ENCODE results near the gene PGLYRP2.
"Not testable (repeated sequence)": the region's sequence is repeated elsewhere in the genome, so short reads cannot be mapped to it uniquely, and the experiment has no call there.

The PGLYRP2 gene

DNA sequence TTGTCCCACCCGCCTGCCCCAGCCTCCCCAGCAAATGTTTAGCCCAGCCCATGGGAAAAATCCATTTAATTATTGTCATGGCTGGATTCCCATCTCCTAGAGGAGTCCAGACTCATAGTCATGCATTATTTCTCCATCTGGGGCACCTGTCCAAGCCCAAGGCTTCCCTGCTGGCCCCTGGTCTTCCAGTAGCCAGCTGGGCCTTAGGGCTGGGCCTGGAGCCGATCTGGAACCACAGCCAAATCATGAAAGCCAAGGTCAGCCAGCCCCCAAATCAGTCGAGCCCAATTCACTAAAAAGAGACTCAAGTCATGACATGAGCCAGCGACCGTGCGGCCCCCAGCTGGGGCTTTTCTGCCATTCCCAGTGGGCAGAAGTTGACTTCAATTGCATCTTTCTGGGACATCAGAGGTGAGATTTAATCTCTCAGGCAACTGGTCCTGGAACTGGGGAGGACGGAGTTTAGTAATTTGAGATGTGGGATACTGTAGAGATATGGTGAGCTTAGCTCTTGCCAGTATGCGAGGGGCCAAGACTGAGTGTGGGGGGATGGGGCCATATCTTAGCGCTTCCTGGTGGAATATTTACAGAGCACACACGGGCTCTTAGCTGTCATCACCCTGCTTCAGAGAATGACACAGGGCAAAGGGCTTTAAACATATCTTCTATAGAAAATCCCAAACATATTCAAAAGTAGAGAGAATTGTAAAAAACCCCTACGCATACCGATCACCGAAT lies 9.4 kb upstream of the PGLYRP2 start:
- no peak for DNase-seq

DNA sequence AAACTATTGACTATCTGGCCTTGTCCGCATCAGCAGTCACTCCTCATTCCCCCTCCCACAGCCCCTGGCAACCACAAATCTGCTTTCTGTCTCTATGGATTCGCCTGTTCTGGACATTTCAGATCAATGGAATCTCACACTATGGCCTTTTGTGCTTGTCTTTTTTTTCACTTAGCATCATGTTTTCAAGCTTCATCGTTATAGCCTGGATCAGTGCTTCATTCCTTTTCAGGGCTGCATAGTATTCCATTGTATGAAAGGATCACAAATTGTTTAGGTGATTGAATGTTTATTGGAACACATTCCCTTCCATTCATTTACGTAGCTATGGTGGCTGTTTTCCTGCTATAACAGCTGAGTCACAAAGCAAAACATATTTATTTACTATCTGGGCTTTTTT lies 7.7 kb upstream of the PGLYRP2 start:
- no peak for DNase-seq

DNA sequence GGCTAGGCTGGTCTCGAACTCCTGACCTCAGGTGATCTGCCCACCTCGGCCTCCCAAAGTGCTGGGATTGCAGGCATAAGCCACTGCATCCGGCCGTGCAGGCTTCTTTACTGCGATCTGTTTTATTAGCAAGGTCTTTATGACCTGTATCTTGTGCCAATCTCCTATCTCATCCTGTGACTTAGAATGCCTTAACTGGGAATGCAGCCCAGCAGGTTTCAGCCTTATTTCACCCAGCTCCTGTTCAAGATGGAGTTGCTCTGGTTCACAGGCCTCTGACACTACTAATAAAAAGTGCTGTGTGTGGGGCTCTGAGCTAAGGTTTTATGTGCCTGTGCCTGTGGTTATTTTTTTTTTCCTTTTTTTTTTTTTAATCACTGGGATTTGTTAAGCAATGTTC lies 6.5 kb upstream of the PGLYRP2 start:
- not testable (repeated sequence) for DNase-seq

DNA sequence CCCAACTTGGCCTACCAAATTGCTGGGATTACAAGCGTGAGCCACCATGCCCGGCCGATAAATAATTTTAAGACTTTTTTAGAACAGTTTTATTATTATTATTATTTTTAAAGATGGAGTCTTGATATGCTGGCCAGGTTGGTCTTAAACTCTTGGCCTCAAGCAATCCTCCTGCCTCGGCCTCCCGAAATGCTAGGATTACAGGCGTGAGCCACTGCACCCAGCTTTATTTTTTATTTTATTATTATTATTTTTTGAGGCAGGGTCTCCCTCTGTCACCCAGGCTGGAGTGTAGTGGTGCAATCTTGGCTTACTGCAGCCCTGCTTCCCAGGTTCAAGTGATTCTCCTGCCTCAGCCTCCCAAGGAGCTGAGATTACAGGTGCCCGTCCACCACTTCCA lies 1.7 kb upstream of the PGLYRP2 start:
- not testable (repeated sequence) for DNase-seq

DNA sequence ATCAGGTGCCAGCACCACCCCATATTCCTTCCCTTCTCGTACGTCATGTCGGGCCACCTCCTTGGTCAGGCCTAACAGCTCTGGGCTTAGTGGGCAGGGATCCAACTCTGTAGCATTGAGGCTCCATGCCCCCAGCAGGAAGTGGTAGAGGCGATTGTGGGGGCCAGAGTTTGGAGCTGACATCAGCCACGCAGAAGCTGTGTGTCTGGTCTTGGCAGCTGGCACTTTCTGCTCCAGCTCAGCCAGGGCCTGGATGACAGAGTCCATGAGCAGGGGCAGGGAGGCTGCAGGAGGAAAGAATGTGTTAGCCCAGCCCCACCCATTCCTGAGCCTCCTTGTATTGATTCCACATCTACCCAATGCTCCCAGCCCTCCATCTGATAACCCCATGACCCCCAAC lies 3.0 kb downstream of the PGLYRP2 start:
- no peak for DNase-seq

DNA sequence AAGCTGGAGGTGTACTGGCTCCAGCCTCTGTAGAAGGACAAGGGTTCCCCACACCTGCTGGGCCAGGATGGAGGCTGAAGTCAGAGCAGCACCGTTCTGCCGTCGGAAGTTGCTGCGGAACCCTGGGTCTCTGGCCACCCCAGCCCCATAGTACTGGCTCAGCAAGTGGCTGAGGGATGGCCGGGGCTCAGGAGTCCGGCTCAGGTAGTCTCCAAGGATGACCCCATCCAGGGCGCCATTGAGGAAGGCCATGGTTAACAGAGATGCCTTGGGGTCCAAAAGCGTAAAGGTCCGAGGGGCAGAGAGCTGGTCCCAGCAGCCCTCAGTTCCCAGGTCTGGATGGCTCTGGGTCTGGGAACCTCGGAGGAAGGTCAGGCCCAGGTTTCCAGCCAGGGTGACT lies 3.7 kb downstream of the PGLYRP2 start:
- no peak for DNase-seq

DNA sequence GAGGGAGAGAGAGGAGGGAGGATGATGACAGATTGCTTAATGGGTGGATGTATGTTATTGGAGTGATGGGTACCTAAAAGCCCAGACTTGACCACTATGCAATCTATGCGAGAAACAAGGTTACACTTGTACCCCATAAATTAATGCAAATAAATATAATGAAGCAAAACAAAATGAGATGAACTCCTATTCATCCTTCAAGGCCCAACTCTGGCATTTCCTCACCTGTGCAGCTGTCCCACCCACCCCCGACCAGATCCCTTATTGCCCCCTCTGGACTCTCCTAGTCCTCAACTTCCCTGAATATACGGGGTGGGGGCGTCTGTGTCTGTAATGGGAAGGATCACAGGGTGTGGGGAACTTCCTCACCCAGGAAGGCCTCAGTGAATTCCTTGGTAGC lies 4.1 kb downstream of the PGLYRP2 start:
- no peak for DNase-seq

DNA sequence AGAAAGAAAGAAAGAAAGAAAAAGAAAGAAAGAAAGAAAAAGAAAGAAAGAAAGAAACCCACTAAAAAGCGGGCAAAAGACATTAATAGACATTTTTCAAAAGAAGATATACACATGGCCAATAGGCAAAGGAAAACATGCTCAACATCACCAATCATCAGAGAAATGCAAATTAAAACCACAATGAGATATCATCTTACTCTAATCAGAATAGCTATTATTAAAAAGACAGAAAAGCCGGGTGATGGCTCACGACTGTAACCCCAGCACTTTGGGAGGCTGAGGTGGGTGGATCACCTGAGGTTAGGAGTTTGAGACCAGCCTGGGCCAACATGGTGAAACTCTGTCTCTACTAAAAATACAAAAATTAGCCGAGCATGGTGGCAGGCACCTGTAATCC lies 5.5 kb downstream of the PGLYRP2 start:
- DNase-seq, result not testable (repeated sequence)

DNA sequence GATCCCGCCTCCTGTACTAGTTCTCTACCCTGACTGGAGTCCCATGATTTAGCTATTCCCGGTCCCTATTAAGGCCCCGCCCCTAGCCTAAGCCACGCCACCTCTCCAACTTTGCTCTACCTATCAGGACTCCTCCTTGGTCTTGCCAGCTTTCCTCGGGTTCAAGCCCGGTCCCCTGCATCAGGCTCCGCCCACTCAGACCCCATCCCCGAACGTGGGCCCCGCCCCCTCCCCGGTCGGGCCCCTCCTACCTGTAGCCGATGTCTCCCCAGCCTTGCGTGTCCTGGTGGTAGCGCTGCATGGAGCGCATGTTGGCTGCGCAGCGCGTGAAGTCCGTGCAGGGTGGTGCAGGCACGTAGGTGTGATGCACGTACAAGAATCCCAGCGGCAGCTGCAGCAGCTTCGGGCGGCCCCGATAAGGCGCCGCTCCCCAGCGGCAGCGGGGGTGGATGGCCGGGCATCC lies 7.6 kb downstream of the PGLYRP2 start:
- DNase-seq, result no peak

DNA sequence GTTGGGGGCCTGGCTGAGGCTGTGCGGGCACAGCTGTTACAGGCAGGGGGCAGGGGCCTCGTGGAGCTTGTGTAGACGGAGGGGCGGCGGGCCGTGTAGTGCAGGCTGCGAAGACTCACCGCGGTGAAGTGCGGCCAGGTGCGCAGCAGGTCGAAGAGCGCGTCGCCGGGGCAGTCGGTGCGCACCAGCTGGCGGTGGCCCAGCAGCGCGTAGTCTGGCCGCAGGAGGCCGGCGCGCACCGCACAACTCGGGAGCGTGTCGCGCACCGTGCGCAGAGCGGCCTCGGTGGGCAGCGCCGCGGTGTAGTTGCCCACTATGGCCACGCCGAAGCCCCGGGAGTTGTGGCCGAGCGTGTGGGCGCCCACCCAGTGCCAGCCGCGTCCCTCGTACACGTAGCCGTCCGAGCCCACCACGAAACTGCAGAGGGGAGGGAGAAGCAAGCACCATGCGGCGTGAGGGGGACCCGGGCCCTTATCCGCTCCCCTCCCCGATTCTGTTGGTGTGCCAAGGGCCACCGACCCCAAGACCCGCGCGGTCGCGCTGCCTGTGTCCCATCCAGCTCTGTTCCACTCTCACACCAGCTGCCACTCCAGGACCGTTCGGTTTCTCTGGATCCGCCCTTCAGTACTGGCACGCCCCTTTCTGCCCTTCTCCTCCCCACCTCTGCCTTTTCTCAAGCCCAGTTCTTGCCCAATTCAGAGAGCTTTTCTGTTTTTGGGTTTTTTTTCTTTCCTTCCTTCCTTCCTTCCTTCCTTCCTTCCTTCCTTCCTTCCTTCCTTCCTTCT lies 9.6 kb downstream of the PGLYRP2 start:
- no peak for DNase-seq

DNA sequence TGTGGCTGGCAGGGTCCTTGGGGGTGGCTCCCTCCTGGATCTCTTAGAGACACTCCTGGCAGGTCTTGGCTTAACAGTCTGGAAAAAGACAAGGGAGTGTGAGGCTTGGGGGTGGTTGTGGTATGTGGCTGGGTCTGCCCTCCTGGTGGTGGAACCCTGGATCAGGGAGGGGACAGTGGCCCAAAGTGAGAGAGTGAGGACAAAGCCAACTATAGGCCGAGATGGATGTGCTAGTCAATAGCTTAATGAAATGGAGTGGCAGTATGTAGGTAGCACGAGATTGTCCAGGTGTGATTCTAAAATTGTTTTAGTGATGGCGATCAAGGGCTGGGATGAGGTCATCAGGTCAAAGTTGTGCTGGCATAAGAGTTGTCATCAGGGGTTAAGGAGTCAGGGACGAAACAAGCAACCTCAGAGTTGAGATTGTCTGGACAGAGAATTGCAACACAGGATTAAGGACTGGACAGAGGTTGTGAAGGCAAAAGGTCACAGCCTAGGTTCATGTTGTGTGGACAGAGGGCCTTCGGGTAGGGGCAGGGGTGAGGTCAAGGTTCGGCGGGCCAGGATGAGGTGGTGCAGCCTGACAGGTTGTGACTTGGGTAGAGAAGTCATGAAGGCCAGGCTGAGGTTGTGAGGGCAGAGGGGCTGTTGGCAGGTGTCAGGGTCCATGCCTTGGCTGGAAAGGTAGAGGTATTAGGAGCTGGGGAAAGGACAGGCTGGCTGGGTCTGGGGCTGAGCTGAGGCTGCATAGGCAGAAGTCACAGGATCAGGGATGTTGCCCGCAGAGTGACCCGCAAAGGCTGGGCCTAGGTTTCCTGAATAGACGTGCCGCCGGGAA lies 10.4 kb downstream of the PGLYRP2 start:
- no peak for DNase-seq

DNA sequence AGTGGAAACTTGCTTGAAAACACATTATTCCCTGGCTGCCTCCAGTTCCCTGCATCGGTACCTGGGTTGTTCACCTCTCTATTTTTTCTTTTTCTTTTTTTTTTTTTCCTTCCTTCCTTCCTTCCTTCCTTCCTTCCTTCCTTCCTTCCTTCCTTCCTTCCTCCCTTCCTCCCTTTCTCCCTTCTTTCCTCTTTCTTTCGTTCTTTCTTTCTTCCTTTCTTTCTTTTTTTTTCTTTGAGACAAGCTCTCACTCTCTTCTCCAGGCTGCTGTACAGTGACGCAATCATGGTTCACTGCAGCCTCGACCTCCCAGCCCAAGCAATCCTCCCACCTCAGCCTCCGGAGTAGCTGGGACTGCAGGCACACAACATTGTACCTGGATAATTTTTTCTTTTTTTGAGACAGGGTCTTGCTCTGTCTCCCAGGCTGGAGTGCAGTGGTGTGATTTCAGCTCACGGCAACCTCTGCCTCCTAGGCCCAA lies 11.5 kb downstream of the PGLYRP2 start:
- DNase-seq, result no peak

DNA sequence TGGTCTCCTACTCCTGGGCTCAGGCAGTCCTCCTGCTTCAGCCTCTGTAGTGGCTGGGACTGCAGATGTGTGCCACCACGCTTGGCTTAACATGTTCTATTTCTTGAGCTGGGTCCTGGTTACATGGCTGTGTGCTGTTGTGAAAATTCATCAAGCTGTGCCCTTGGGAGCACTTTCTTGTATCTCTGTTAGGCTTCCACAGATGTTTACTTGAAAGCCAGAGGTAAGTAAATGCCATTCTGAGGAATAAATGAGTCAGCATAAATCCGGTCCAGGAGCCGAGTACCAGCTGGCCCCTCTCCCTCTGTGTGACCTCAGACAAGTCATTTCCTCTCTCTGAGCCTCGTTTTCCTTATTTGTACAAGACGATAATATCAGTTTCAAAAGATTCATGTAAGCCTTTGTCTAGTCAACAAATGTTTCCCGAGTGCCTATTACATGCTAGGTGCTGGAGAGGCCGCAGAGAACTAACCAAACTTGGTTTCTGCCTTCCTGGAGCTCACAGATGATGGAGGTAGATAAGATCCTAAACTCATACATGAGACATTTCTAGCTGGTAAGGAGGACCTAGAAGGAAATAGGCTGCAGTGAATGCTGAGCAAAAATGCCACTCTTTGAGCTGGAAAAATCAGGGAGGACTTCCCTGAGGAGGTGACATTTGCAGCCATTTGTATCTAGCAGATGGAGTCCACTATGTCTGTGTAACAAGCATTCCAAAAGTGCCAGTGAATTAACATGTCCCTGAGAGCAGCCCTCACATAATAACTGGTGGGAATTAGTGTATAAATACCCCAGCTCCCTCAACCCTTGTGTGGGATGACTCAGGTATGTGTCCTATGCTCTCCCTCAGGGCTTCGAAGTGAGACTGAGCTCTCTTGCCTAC lies 12.2 kb downstream of the PGLYRP2 start:
- DNase-seq, result no peak

DNA sequence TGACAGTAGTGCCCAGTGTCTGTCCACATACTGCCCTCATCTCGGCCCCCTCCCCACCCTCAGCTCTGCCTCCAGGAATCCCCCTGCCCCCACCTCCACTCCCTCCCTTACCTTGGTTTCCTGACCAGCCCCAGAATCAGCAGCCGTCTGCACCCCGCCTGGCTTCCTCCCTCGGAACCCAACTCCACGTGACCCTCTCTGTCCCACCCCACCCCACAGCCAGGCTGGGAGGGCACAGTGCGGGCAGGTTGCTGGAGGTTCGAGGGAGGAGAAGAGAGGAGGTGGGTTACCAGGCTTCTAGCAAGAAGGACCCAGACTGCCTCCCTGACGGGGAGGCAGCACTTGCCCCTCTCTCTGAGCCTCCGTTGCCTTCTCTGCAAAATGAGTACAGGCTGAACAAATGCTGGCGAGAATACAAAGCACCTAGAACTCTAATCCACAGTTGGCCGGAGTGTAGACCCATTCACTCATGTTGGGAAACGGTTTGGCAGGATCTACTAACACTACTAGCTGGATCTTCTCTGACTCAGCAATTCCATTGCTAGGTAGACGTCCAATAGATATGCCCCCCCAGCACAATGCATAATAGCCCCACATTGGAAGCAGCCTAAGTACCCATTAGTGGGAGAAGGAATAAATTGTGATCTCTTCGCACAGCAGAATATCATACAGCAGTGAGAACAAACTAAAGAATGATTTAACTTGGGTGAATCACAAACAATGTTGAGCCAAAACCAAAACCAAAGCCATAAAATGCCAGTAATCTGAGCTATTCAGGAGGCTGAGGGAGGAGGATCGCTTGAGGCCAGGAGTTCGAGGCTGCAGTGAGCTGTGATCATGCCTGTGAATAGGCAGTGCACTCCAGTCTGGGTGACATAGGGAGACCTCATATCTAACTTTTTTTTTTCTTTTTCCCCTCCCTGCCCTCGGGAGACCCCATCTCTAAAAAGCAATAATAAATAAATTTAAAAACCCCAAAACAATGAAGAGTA lies 14.6 kb downstream of the PGLYRP2 start, which contains the start of gene RASAL3:
TSS of gene RASAL3 (minus strand) at position 151 of the 992 bp plus-strand sequence. CDS start 186 bp downstream, outside the sequence.
- DNase-seq, result no peak

DNA sequence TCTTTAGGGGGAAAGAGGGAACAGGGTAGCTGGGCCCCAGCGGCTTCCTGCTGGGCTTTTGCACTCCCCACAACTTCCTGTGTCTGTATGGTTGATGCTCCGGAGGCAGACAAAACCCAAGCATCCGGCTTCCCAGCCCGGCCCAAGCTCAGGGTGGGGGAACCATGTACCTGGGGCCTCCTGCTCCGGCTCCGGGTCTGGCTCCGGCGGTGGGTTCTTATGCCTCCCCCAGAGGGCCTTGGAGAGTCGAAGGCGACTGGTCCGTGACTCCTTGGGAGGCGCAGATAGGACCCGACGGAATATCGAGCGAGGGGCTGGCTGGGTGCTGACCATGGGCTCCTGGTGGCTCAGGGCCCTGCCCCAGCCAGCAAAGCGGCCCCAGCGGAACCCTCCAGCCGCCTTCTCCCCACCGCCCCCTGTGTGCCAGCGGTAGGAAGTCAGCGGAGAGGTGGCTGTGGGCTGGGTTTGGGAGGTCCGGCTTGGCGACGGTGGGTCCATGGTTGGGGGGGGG lies 15.4 kb downstream of the PGLYRP2 start:
- no peak for DNase-seq

DNA sequence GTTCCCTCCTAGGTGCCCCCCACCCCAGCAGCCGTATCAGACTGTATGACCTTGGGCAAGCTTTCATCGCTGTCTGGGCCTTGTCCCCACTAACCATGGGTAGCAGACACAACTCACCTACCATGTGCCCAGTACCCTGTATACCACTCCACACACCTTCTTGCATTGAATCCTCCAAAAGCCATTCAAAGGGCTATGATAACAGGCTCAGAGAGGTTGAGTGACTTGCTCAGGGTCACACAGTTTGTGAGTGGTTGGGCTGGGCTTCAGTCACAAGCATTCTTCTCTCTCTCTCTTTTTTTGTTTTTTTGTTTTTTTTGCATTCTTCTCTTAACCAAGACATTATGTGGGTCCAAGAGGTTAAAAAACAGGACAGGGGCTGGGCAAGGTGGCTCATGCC lies 17.6 kb downstream of the PGLYRP2 start:
- DNase-seq, result no peak

DNA sequence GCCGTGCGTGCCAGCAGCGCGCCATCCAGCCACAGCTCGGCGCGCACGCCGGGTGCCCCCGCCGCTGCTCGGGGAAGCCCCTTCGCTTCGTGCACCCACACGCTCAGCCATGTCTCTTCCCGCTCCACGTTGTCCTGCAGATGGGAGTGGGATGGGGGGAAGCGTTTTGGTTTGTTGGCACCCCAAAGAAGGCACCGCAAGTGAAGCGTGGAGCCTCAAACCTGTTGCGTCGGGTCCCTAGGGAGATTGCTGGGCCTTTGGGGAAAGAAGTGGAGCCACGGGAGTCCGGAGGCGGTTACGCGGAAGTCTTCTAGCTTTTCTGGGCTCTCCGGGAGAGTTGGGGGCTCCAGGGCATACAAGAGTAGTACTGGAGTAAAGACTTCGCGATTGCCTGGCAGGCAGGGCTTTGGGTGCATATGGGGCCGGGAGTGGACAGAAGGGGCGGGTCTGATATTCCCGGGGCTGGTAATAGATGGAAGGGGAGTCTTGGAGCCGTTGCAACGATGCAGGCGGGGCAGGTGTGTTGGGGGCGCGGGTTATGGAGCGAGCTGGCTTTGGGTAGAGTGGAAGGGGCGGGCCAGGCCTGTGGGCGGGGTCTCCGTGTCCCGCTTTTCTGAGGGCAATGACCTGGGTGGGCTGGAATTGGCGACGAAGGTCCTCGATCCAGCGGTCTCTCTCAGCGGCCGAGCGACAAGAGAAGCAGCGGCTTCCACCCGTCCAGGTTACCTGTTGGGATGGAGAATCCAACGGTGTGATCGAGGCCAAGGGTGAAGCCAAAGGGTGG lies 21.4 kb downstream of the PGLYRP2 start:
- DNase-seq, result no peak

DNA sequence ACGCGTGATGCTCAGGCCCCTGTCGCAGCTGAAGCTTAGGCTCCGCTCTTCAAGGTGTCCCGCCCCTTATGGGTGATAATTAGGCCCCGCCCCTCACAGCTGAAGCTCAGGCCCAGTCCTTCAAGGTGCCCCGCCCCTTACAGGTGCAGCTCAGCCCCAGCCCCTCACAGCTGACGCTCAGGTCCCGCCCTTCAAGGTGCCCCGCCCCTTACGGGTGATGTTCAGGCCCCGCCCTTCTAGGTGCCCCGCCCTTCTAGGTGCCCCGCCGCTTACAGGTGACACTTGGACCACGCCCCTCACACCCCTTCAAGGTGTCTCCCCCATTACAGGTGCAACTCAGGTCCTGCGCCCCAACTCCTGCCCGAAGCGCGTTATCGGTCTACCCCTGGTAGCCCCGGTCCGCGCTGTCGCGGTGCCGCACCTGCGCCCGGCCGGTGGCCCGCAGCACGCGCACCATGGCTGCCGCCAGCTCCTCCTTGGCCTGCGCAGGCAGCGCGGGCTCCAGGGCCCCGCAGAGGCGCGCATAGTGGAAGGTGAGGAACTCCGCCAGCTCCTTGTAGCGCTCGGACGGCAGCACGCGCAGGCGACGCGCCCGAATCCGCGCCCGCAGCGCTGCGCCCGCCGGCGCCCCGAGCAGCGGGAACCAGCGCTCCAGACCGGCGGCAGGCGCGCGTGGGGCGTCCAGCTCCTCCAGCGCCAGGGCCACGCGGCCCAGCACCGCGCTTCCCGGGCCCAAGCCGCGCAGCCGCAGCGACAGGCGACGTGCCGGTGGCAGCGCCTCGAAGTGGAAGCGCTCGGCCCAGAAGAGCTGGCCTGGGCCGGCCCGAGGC lies 22.2 kb downstream of the PGLYRP2 start:
- DNase-seq, result no peak
